NCI-H128 (cell line): ENCODE measurements around the gene MOBP.
"Not testable (repeated sequence)": the region's sequence is repeated elsewhere in the genome, so short reads cannot be mapped to it uniquely, and the experiment has no call there.

Source experiments
- DNase-seq: peaks from one replicate; lab custom pipeline; 2025; ENCODE audit not compliant: unreplicated experiment; lab: John Stamatoyannopoulos, UW

MOBP gene, protein sequence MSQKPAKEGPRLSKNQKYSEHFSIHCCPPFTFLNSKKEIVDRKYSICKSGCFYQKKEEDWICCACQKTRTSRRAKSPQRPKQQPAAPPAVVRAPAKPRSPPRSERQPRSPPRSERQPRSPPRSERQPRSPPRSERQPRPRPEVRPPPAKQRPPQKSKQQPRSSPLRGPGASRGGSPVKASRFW

DNA sequence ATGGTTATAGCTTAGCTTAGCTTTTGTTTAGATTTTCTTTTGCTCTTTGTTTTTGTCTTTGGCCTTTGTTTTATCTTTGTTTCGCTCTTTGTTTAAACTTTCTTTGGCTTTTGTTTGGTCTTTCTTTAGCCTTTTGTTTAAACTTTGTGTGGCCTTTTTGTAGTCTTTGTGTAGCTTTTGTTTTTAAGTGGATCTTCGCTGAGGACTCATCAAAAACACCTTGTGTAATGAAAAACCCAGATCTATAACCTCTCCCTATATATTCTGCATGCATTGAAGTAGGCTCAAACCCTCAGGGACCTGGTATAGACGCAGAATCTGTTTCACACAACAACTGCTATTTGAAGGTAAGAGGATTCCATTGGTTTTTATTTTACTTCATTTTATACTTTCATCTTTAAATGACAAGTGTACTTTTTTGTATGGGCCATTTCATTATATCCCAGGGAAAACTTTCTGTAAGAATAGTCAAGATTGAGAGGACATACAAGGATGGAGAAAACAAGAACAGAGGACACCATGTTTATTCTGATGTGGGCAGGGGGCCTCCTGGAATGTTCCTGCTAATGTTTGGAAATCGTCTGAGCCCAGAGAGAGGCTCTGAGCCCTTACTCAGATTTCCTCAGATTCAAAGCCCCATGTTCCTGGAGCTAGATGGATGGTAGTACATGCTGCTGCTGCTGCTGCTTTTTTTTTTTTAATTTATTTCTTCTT lies at the start of gene MOBP:
MOBP (plus strand) TSS at position 287 of the 714 bp plus-strand sequence. CDS start 34,390 bp downstream, outside the sequence.
- DNase-seq, result no peak

DNA sequence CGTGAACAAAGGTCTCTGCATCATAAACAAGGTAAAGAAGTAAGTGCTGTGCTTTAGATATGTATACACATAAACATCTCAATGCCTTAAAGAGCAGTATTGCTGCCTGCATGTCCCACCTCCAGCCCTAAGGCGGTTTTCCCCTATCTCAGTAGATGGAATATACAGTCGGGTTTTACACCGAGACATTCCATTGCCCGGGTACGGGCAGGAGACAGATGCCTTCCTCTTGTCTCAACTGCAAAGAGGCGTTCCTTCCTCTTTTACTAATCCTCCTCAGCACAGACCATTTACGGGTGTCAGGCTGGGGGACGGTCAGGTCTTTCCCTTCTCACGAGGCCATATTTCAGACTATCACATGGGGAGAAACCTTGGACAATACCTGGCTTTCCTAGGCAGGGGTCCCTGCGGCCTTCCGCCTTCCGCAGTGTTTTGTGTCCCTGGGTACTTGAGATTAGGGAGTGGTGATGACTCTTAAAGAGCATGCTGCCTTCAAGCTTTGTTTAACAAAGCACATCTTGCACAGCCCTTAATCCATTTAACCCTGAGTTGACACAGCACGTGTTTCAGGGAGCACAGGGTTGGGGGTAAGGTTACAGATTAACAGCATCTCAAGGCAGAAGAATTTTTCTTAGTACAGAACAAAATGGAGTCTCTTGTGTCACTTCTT lies 48.8 kb upstream of the MOBP start:
- DNase-seq, result not testable (repeated sequence)

DNA sequence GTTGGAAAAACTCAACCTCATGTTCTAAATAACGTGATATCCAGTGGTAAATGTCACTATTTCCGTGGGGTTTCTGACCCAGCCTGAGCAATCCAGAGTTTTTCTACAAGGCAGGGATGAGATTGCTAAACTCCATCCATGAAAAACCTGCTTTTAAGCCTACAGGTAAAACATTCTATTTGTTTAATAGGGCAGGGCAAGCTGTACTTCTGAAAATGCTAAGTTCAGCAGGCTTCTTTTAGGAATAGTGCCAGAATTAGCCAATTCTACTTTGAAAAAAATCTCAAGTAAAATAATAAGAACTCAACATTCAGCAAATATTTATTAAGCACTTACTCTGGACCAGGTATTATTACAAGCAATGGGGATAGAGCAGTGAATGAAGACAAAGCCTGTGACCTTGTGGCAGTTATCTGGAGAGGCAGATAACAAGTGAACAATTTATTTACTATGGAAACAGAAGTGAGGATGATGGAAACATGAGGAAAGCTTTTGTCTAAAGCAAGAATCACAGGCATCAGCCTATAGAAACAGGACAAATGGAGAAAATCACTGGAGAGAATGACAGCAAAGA lies 47.7 kb upstream of the MOBP start:
- DNase-seq, result no peak

GRCh38 chr3:39420543-39420942 lies 46.9 kb upstream of the MOBP start:
- DNase-seq, result no peak

GRCh38 chr3:39423436-39423970 lies 44.0 kb upstream of the MOBP start:
- no peak for DNase-seq

- no peak for DNase-seq
Observed at GRCh38 chr3:39426312-39426711, 41.2 kb upstream of the MOBP start.

GRCh38 chr3:39427506-39427905 lies 40.0 kb upstream of the MOBP start:
- DNase-seq, result no peak

DNA sequence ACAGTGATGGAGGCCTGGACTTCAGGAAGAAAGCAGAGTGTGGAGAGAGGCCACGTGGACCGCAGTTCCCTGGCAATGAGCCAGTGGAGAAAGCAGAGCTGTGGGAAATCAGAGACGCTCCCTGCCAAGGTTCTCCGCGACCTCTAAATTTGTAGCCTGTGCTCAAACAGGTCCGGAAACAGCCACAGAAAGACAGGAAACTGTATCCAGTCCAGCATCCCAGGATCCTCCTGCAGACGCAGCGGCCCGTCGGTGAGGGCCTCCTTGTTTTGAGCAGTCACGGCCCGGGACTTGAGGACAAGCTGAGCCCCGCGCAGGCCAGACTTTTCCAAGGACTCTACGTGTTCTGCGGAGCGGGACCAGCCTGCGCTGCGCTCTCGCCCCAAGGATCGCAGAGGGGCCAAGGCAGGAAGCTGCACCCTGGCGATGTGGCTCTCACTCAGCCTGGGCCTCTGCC lies 38.7 kb upstream of the MOBP start:
- no peak for DNase-seq

GRCh38 chr3:39429466-39429865 lies 38.0 kb upstream of the MOBP start:
- DNase-seq, result no peak

GRCh38 chr3:39432342-39432741 lies 35.1 kb upstream of the MOBP start:
- no peak for DNase-seq

- no peak for DNase-seq
Observed at GRCh38 chr3:39433642-39434041, 33.8 kb upstream of the MOBP start.

- DNase-seq, result no peak
Observed at GRCh38 chr3:39434574-39434973, 32.9 kb upstream of the MOBP start.

DNA sequence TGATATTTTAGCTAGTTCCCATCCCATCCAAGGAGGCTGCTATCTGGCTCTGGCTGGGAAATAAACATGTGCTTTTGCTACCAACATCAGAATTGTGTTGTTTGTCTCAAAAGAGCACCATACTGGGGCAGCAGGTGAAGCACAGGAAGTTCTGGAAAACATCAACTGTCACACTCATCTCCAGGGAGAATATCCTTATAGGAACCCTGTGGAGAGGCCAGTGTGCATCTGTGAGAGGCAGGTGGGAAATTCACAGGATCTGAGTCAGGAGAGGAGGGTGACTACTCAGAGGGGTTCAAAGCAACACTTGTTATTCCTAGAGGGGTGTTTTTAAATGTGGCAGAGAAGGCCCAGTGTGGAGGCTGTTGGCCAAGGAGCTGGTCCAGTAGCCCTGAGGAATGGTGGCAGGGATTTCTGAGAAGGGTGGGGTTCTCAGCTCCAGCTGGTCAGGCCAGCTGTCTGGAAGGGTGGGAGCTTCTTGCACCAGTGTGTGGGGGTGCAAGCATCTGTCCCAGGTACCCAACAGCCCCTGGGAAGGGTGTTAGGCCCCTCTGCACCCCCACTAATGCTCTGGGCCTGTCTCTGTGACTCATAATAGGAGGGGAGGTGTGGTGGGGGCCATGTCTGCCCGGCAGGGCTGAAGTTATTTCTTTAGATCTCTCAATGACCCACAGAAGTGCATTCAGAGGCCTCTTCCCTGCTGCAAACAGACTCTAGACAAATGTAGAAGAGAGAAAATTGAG lies 32.3 kb upstream of the MOBP start:
- no peak for DNase-seq

GRCh38 chr3:39438880-39439279 lies 28.6 kb upstream of the MOBP start:
- no peak for DNase-seq

DNA sequence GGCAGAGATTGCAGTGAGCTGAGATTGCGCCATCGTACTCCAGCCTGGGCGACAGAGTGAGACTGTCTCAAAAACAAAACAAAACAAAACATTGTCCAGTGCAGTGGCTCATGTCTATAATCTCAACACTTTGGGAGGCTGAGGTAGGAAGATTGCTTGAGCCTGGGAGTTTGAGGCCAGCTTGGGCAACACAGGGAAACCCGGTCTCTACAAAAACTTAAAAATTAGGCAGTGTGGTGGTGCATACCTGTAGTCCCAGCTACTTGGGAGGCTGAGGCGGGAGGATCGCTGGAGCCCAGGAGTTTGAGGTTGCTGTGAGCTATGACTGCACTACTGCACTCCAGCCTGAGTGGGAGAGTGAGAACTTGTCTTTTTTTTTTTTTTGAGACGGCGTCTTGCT lies 27.2 kb upstream of the MOBP start:
- DNase-seq, result no peak

- DNase-seq, result no peak
Observed at GRCh38 chr3:39443530-39443929, 23.9 kb upstream of the MOBP start.

- DNase-seq, result no peak
Observed at GRCh38 chr3:39445927-39446326, 21.6 kb upstream of the MOBP start.

DNA sequence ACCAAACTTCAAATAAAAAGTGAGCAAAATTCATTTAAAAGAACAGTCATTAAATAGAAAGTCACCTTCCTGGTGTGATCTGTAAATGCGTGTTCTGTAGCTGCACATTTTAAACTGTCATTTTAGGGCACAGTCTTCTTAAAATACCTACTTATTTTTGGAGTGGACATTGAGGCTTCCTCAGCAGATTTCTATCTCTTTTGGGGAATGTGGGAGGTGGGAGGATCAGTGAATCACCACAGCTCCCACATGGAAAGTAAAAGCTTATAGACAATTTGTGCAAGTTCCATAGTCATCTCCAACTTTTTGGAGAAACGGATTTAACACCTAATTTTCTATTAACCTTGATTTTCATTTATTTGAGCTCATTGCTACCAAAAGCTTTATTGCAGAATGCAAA lies 21.0 kb upstream of the MOBP start:
- DNase-seq, result no peak

DNA sequence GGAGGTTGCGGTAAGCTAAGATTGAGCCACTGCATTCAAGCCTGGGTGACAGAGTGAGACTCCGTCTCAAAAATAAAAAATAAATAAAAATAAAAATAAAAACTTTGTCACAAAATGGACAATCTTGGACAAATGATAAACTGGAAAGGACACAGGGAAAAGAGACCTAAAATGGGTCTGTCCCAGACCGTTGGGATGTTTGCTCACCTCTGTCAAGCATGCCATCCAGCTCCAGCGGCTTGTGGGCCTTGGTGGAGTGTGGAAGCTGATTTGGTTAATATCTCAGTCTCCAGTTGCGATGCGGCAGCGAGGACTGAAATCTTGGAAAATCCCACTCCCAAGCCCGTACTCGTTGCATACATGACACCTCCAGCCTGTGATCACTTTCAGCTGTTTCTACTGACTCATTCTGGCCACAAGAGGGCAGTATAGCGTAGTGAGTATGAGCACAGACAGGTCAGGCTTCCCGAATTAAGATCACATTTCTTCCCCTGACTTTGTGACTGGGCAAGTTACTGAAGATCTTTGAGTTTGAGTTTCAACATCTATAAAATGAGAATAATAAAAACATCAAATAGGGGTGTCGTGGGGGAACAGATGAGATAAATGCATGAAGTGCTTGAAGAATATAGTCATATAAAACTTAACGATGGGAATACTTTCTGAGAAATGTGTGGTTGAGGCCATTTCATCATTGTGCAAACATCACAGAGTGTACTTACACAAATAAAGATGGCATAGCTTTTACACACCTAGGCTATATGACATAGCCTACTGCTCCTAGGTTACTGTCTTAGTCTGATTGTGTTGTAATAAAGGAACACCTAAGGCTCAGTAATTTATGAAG lies 19.6 kb upstream of the MOBP start:
- peak; percentile 66 for DNase-seq
